NCI-H1048 (cell line): ENCODE data around the gene CCNL2.

Experiments
- DNase-seq: peaks from one replicate; lab custom pipeline; 2025; lab: John Stamatoyannopoulos, UW

Gene CCNL2

GRCh38 chr1:1341549-1342021 lies 57.5 kb downstream of the CCNL2 start:
- no peak for DNase-seq

DNA sequence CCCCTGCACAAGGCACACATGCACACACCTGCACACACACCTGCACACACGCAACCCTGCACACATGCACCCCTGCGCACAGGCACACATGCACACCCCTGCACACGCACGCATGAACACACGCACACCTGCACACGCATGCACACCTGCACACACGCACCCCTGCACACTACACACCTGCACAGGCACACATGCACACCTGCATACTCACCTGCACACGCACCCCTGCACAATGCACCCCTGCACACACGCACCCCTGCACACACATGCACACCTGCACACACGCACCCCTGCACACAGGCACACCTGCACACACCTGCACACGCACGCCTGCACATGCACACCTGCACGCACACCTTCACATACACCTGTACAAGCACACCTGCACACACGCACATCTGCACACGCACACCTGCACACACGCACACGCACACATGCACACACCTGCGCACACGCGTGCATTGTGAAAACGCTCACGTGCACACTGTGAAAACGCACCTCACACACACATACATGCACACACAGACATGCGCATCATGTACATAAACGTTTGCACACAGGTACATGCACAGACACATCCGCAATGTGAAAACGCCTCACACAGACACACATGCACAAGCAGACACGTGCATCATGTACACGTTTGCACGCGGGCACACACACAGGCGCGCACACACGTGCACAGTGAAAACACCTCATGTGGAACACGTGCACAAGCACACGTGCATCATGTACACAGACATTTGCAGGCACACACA lies 58.2 kb downstream of the CCNL2 start:
- no peak for DNase-seq

- DNase-seq = no peak
These were observed 59.0 kb downstream of the CCNL2 start for GRCh38 chr1:1340185-1340584.

GRCh38 chr1:1338278-1338677 lies 60.9 kb downstream of the CCNL2 start:
- DNase-seq = no peak

DNA sequence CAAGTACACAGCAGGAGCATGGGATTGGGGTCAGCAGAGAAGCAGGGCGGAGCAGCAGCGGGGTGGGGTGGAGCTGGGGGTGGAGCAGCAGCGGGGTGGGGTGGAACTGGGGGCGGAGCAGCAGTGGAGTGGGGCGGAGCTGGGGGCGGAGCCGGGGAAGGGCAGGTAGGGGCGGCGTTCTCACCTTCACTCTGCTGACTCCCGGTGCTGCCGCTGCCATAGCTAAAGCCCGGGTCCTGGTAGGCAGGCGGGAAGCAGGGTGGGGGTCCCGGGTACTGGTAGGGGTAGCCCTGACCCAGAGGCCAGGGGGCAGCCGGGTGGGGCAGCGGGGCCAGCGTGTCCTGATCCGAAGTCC lies 61.4 kb downstream of the CCNL2 start:
- no peak for DNase-seq

- DNase-seq = no peak
These were observed 62.0 kb downstream of the CCNL2 start for GRCh38 chr1:1336931-1337792.

DNA sequence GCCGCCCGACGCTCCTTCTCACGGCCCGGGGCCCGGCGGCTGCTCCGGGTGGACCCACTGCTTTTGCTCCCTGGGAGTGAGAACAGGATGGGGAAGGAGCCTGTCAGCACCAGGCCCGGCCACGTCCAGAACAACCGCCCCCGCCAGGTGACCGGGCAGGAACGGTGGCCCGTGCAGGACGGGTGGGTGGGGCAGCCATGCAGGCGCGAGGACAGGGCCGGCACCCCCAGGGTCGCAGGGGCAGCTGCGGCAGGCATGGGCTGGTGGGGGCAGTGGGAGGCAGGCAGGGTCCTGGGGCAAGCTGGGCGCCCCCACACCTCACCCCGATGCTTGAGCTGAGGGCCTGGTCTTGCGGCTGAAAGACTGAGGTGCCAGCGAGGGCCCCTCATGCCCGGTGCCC lies 62.7 kb downstream of the CCNL2 start:
- no peak for DNase-seq

DNA sequence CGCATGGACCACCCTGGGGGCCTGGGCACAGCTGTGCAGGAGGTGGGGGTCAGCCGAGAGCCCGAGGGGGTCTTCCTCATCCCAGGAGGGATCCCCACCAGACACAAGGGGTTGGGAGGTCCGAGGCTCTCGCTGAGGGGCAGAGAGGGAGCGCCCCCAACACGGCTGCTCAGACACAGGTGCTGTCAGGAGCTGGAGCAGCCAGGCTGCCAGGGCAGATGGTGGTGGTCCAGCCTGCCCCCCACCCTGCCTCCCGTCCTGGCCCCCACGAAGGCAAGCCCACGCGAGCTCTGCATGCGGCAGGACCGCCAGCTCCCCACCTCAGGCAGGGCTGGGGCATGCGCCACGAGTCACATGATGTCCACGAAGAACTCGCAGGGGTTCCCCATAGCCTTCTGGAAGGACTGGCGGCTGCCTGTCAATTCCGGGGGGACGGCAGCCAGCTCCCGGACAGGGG lies 63.3 kb downstream of the CCNL2 start:
- no peak for DNase-seq
